ENCODE measurements around the gene GPR180.
A peak's percentile ranks its signal among the peaks of the same experiment; 100 is the strongest.

The GPR180 gene

DNA sequence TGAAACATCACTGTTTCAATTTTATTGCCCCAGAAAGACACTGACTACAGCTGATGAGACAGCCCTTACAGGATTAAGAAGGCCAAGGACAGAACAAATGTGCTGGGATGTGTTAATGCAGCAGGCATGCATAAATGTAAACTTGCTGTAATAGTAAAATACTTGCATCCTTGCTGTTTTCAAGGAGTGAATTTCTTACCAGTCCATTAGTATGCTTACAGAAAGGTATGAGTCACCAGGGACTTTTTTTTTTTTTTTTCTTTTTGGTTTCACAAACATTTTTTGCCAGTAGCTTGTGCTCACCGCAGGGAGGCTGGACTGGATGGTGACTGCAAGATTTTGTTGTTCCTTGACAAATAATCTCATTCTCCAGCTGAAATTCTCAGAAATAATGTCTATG, 55.1 kb downstream of the GPR180 start:
- DNase-seq, result peak; percentile 90

DNA sequence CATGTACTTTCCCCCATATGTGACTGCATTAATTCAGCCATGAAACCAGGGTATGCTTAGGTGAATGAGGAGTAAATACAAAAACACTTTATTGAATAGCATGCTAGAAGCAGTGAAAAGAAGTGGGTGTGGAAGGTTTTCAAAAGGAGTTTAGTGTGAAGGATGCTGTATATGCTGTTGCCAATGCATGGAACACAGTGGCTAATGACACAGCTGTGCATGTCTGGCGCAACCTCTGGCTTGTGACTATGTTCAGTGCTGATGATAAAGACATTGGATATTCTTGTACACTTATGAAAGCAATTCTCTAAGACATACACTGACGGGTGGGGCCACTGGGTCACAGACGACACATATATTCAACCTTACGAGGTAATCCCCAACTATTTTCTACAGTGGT, 55.5 kb downstream of the GPR180 start:
- no peak for DNase-seq

- DNase-seq, result no peak
Observed at GRCh38 chr13:94658926-94659597, 57.4 kb downstream of the GPR180 start.

GRCh38 chr13:94659598-94659946, 57.9 kb downstream of the GPR180 start:
- no peak for DNase-seq

DNA sequence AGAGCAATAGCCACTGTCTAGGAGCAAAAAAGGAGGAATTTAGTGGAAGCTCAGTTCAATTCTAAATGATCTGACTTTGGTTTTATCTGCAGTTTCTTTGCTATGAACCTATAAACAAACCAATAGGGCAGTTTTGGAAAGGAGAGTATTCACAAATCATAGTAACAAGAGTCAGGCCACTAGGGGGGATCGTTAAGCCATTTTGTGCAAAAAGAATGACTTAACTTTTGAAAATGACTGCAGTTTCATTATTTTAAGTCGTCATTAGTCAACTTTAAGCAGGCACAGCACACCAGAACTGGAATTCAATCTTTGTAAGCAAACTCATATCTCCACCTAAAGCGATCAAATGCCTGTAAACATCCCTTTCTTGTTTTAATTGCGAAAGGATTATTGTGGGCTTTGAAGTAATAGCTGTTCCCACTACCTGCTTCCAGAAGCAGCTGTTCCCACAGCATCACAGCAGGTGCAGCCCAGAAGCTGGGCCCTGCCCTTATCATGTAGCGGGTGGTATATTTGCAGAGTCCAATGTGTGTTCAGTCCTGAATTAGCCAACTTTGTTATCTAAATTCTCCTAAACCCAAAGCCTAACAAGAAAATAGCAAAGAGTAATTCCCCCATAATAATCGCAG, 59.2 kb downstream of the GPR180 start:
- DNase-seq, result peak; percentile 30

- no peak for DNase-seq
Observed at GRCh38 chr13:94661406-94661805, 59.7 kb downstream of the GPR180 start.

GRCh38 chr13:94662274-94662945, 60.8 kb downstream of the GPR180 start:
- DNase-seq, result no peak

GRCh38 chr13:94664889-94665288, 63.2 kb downstream of the GPR180 start:
- no peak for DNase-seq

- no peak for DNase-seq
Observed at GRCh38 chr13:94666065-94666464, 64.4 kb downstream of the GPR180 start.

DNA sequence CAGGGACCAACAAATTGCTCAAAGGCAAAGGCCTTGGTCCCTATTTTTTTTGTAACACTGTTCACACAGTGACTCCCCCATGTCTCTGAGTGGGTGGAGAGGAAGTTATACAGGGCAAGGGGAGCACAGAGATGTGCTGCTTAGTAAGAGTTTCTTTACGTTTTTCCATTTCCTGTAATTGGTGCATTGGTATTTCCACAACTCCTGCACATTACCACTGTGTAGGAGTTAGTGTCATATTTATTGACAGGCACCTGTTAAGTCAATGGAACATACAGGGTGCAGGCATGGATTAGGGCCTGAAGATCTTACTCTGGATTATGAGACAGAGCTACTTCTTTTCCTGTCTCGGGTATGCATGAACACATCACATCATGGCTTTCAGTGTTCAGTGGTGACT, 65.5 kb downstream of the GPR180 start:
- DNase-seq, result no peak

- no peak for DNase-seq
Observed at GRCh38 chr13:94672400-94672799, 70.7 kb downstream of the GPR180 start.

GRCh38 chr13:94673851-94674250, 72.2 kb downstream of the GPR180 start:
- no peak for DNase-seq

DNA sequence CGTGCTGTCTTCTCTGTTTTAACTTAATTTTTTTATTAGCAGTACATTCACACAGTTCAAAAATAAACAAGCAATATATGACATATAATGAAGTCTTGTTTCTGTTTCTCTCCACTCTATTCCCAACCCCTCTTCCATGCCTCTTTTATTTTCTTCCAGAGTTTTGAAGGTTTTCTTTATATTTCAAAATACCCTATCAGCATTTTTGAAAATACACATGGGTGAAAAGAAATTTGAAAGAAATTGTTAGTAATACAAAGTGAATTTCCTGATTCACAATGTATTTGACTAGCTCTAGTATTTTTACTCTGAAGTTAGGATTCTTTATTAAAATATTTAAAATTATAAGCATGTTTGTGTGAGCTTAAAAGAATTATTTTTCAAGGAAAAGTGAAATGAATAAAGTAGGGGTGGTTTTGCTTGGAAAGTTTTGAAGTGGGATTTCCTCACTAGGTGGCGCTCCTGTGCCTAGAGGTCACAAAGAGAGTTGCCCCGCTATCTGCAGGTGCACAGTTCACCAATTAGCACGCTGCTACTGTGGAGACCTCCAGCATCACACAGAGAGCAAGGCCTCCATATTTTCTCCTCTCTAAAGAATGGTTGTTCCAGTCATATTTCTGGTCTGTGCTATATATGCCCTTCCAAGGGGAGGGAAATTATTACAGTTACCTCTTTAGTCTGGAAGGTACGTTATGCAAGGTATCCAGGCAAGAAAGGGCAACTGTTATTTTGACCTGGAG, 73.1 kb downstream of the GPR180 start:
- DNase-seq, result peak; percentile 34

DNA sequence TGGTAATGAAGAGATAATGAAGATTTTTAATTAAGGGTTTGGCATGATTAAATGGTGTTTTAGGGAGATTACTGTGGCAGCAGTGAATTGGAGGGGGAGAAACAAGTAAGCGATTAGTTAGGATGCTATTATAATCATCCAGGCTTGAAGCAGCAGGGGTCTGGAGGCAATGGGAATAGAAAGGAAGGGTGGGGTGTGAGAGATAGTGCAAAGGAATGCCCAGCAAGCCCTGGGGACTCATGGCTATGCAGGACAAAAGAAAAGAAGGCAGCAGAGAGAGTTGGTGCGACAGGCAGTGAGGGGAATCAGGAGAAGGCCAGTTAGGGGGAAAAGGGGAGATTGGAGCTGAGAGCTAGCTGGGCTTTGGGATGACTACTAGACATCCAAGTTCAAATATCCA, 76.1 kb downstream of the GPR180 start:
- no peak for DNase-seq

DNA sequence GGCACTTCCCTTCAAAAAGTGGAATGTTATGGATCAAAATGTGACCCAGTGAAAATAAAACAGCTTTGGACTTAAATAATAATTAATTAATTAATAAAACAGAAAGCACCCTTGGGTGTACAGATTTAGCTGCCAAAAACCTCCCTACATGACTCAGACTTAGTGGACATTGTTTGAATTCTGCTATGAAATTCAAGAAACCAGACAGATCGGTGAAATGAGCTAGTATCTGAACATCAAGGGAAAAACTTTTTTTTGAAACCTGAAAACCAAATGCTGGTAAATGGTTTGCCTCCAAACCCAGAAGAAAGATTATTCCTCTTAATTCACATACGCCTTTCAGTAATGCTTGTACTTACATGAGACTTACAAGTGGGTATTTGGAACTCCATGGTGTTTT, 77.2 kb downstream of the GPR180 start:
- DNase-seq, result no peak

DNA sequence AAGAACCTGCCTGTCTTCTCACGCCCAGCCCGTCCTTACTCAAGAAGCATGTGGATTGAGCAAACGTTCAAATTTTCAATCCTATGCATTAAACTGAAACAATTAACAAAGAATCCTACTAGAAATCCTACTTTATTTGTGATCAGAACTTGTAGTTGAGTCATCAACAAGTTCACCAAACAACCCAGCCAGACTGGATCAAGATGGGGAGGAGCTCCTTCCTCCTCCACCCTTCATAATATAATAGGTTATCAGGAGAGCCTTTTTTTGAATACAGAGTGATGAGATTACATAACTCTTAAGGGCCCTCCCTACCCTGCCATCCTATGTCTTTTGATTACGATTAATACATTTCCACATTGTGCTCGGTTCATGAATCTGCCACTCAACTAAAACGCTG, 78.0 kb downstream of the GPR180 start:
- no peak for DNase-seq

DNA sequence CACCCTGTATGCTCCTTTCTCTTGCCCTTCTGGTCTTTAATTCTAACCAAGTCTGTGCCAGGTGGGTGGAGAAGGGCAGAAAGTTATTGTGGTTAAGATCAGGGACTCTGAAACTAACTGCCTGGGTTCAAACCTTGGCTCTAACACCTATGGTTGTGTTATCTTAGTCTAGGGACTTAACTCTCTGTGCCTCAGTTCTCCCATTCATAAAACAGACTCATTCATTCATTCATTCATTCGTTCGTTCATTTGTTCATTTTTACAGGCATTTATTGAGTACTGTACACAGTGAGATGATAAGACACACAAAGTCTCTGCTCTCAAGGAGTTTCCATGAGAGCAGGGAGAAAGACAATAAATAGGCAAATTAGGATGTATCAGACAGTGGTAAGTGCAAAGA, 80.6 kb downstream of the GPR180 start:
- DNase-seq, result no peak

DNA sequence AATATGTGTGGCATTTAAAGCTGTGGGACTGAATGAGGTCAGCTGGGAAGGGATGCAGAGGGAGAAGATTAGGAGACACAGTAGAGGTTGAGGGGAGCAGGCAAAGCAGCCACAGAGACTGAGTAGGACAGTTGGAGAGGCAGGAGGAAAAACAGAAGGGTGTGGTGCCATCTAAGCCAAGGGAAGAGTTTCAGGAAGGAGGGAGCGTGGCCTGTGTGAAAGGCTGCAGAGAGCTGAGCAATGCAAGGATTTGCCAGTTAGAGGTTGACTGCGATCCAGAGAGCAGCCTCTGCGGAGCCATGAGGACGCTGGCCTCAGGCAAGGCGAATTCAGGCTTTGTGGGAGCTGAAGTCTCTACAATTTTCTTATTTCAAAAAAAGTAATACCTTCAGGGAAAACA, 81.8 kb downstream of the GPR180 start:
- DNase-seq, result no peak
